Activated CD4-positive, alpha-beta memory T cell treated with anti-CD3 and anti-CD28 coated beads, Interleukin-2, amount 10 ng/mL, durations not matched to agents 7 days and 5 days (primary cell): Measurements from ENCODE around the gene EML4. TPM values are rescaled to one million over a fixed set of nuclear protein-coding genes. Genes with fewer than 3 reads are reported as not detected.
A peak's percentile ranks its signal among the peaks of the same experiment; 100 is the strongest.

Source experiments
- CTCF ChIA-PET: fragments of 350-600 bp; sonication (Branson Sonifier 250); formaldehyde crosslinking; loops from one replicate; lab custom pipeline; 2021; ENCODE audit warnings: antibody characterized with exemption, inconsistent platforms; lab: Charles Lee
- POLR2A ChIA-PET: fragments of 350-600 bp; sonication (Branson Sonifier 250); formaldehyde crosslinking; loops from one replicate; lab custom pipeline; 2021; ENCODE audit warnings: antibody characterized with exemption; lab: Charles Lee
- DNase-seq: peaks from one replicate; pipeline ENCODE4 v3.0.0-alpha.2; 2020
- H3K27ac Mint-ChIP-seq: one replicate; pipeline ENCODE4 v1.8.0; 2021; ENCODE audit warnings: mild to moderate bottlenecking, mixed read lengths
- H3K27me3 Mint-ChIP-seq: one replicate; pipeline ENCODE4 v1.8.0; 2021; ENCODE audit warnings: mixed read lengths
- H3K36me3 Mint-ChIP-seq: one replicate; pipeline ENCODE4 v1.8.0; 2021; ENCODE audit warnings: low read depth, mixed read lengths
- H3K4me1 Mint-ChIP-seq: one replicate; pipeline ENCODE4 v1.8.0; 2021; ENCODE audit warnings: mixed read lengths
- H3K4me3 Mint-ChIP-seq: one replicate; pipeline ENCODE4 v1.8.0; 2021; ENCODE audit warnings: mild to moderate bottlenecking, mixed read lengths
- H3K9me3 Mint-ChIP-seq: one replicate; pipeline ENCODE4 v1.8.0; 2021; ENCODE audit warnings: mixed read lengths
- total RNA-seq, 2 experiments: library from RNA; stranded (reverse); gene quantifications; one replicate each; pipeline ENCODE4 v1.2.3, GENCODE V29; 2021

The EML4 gene
- total RNA-seq, 2 experiments from 2014 or later: 130 to 133 TPM

- DNase-seq: no peak
- H3K27ac Mint-ChIP-seq: no peak overlapping the region
- H3K27me3 Mint-ChIP-seq: no peaks in the 10 kb centered on the region
- H3K4me1 Mint-ChIP-seq: peaks cover under 1% of the 10 kb centered on the region
- H3K9me3 Mint-ChIP-seq: no peaks in the 10 kb centered on the region
- H3K36me3 Mint-ChIP-seq: peaks cover 64% of the 10 kb centered on the region
- no peak overlapping the region for H3K4me3 Mint-ChIP-seq
- ChIA-PET CTCF (no interaction called here), POLR2A (no interaction called here)
These were observed 179.1 kb downstream of the EML4 start for GRCh38 chr2:42348113-42348805.

- POLR2A ChIA-PET: no interaction called here
- Mint-ChIP-seq H3K4me1 (peaks cover 16% of the 10 kb centered on the region), H3K27ac (no peak overlapping the region)
These were observed 181.4 kb downstream of the EML4 start for GRCh38 chr2:42350434-42351063.

GRCh38 chr2:42351864-42352263, 182.7 kb downstream of the EML4 start:
- no peak for DNase-seq
- Mint-ChIP-seq H3K4me3 (no peak overlapping the region), H3K27ac (no peak overlapping the region), H3K27me3 (no peaks in the 10 kb centered on the region), H3K9me3 (no peaks in the 10 kb centered on the region), H3K4me1 (peaks cover 21% of the 10 kb centered on the region), H3K36me3 (peaks cover 57% of the 10 kb centered on the region)
- POLR2A ChIA-PET: interaction anchor here (1.3 kb wide), 1 partner anchor 9 kb away, joined by 3 read pairs; the partner anchor contains the start of gene COX7A2L
- CTCF ChIA-PET: no interaction called here

More at GRCh38 chr2:42350434-42351063, 181.4 kb downstream of the EML4 start:
- Mint-ChIP-seq H3K27me3 (no peaks in the 10 kb centered on the region), H3K4me3 (no peak overlapping the region), H3K9me3 (no peaks in the 10 kb centered on the region), H3K36me3 (peaks cover 60% of the 10 kb centered on the region)
- DNase-seq: no peak
- CTCF ChIA-PET: interaction anchor here (0.8 kb wide), 1 partner anchor 84 kb away, joined by 3 read pairs; no protein-coding TSS in a partner anchor

GRCh38 chr2:42353792-42354429, 184.8 kb downstream of the EML4 start:
- ChIA-PET POLR2A (no interaction called here), CTCF (interaction anchor here (0.8 kb wide), 1 partner anchor 513 kb away, joined by 3 read pairs; no protein-coding TSS in a partner anchor)
- DNase-seq: no peak
- Mint-ChIP-seq H3K9me3 (no peaks in the 10 kb centered on the region), H3K27me3 (no peaks in the 10 kb centered on the region), H3K4me1 (peaks cover 38% of the 10 kb centered on the region), H3K36me3 (peaks cover 49% of the 10 kb centered on the region), H3K4me3 (no peak overlapping the region), H3K27ac (no peak overlapping the region)

GRCh38 chr2:42359304-42359964, 190.3 kb downstream of the EML4 start:
- Mint-ChIP-seq H3K27ac (peak overlapping the region; percentile 85), H3K4me3 (peak overlapping the region; percentile 82), H3K27me3 (peaks cover 2% of the 10 kb centered on the region), H3K36me3 (peaks cover 16% of the 10 kb centered on the region), H3K4me1 (peaks cover 54% of the 10 kb centered on the region), H3K9me3 (no peaks in the 10 kb centered on the region)
- CTCF ChIA-PET: interaction anchor here (1.0 to 1.6 kb wide), 2 partner anchors 270 to 490 kb away, joined by 4 to 6 read pairs; no protein-coding TSS in a partner anchor
- POLR2A ChIA-PET: interaction anchor here (0.9 to 3.8 kb wide), 9 partner anchors 10 to 450 kb away, joined by 3 to 15 read pairs (median 4); no protein-coding TSS in a partner anchor
- DNase-seq: no peak

- ChIA-PET POLR2A (interaction anchor here (0.9 to 3.8 kb wide), 9 partner anchors 9 to 449 kb away, joined by 3 to 15 read pairs (median 4); no protein-coding TSS in a partner anchor), CTCF (interaction anchor here (1.0 to 1.6 kb wide), 2 partner anchors 271 to 490 kb away, joined by 4 to 6 read pairs; no protein-coding TSS in a partner anchor)
- Mint-ChIP-seq H3K36me3 (peaks cover 16% of the 10 kb centered on the region), H3K9me3 (no peaks in the 10 kb centered on the region), H3K4me1 (peaks cover 48% of the 10 kb centered on the region), H3K27ac (peak overlapping the region; percentile 85), H3K4me3 (peak overlapping the region; percentile 82), H3K27me3 (peaks cover 2% of the 10 kb centered on the region)
- peak; percentile 36 for DNase-seq
These were observed 190.9 kb downstream of the EML4 start for GRCh38 chr2:42359965-42360483.

GRCh38 chr2:42360493-42360889, 191.3 kb downstream of the EML4 start:
- ChIA-PET CTCF (interaction anchor here (1.6 kb wide), 1 partner anchor 271 kb away, joined by 6 read pairs; no protein-coding TSS in a partner anchor), POLR2A (interaction anchor here (0.9 to 3.8 kb wide), 10 partner anchors 8 to 449 kb away, joined by 3 to 15 read pairs (median 4); no protein-coding TSS in a partner anchor)
- DNase-seq: no peak
- Mint-ChIP-seq H3K9me3 (no peaks in the 10 kb centered on the region), H3K4me3 (peak overlapping the region; percentile 82), H3K4me1 (peaks cover 47% of the 10 kb centered on the region), H3K27me3 (peaks cover 2% of the 10 kb centered on the region), H3K27ac (peak overlapping the region; percentile 85), H3K36me3 (peaks cover 14% of the 10 kb centered on the region)

GRCh38 chr2:42360890-42361727, 192.0 kb downstream of the EML4 start, which contains the start of gene COX7A2L:
TSS of gene COX7A2L (minus strand) at chr2:42361217. CDS start at chr2:42361161, 56 bp downstream.
- CTCF ChIA-PET: interaction anchor here (1.5 to 1.6 kb wide), 2 partner anchors 262 to 272 kb away, joined by 4 to 6 read pairs; no protein-coding TSS in a partner anchor
- POLR2A ChIA-PET: interaction anchor here (0.6 to 3.8 kb wide), 11 partner anchors 8 to 450 kb away, joined by 3 to 15 read pairs (median 4); no protein-coding TSS in a partner anchor
- H3K36me3 Mint-ChIP-seq: peaks cover 12% of the 10 kb centered on the region
- H3K27ac Mint-ChIP-seq: peak within 1 kb of the TSS; percentile 85
- peak within 1 kb of the TSS; percentile 82 for H3K4me3 Mint-ChIP-seq
- H3K27me3 Mint-ChIP-seq: peaks cover 6% of the 10 kb centered on the region
- no peaks in the 10 kb centered on the region for H3K9me3 Mint-ChIP-seq
- H3K4me1 Mint-ChIP-seq: peaks cover 45% of the 10 kb centered on the region
- peak; percentile 95 for DNase-seq

GRCh38 chr2:42361728-42362283, 192.7 kb downstream of the EML4 start:
- CTCF ChIA-PET: interaction anchor here (0.6 to 1.5 kb wide), 4 partner anchors 11 to 302 kb away, joined by 3 to 4 read pairs (median 4); no protein-coding TSS in a partner anchor
- H3K4me3 Mint-ChIP-seq: peak overlapping the region; percentile 82
- no peak for DNase-seq
- H3K4me1 Mint-ChIP-seq: peaks cover 42% of the 10 kb centered on the region
- no peaks in the 10 kb centered on the region for H3K9me3 Mint-ChIP-seq
- POLR2A ChIA-PET: interaction anchor here (0.6 to 3.8 kb wide), 9 partner anchors 9 to 449 kb away, joined by 3 to 15 read pairs (median 4); no protein-coding TSS in a partner anchor
- H3K27ac Mint-ChIP-seq: peak overlapping the region; percentile 85
- H3K27me3 Mint-ChIP-seq: peaks cover 6% of the 10 kb centered on the region
- peaks cover 10% of the 10 kb centered on the region for H3K36me3 Mint-ChIP-seq

GRCh38 chr2:42363413-42363812, 194.3 kb downstream of the EML4 start:
- no peak overlapping the region for H3K27ac Mint-ChIP-seq
- peaks cover 31% of the 10 kb centered on the region for H3K4me1 Mint-ChIP-seq
- POLR2A ChIA-PET: interaction anchor here (1.1 kb wide), 1 partner anchor 10 kb away, joined by 3 read pairs; no protein-coding TSS in a partner anchor
- H3K9me3 Mint-ChIP-seq: no peaks in the 10 kb centered on the region
- CTCF ChIA-PET: interaction anchor here (0.6 to 1.1 kb wide), 4 partner anchors 24 to 854 kb away, joined by 3 to 4 read pairs (median 4); no protein-coding TSS in a partner anchor
- no peaks in the 10 kb centered on the region for H3K36me3 Mint-ChIP-seq
- no peak for DNase-seq
- H3K4me3 Mint-ChIP-seq: no peak overlapping the region
- H3K27me3 Mint-ChIP-seq: peaks cover 6% of the 10 kb centered on the region
